K562 (cell line): ENCODE results near the gene ZNF556. TPM values are rescaled to one million over a fixed set of nuclear protein-coding genes. Genes with fewer than 3 reads are reported as not detected.

Experiments used
- AFF1 ChIP-seq, 2 experiments: fragments of 450-650 bp; IDR thresholded peaks; 2 replicates each; pipeline ENCODE4 v1.6.1; 2018; ENCODE audit warnings: mild to moderate bottlenecking in 2 of 2, low read depth in 1 of 2; ENCODE audit not compliant: partially characterized antibody in 2 of 2
- CTCF ChIP-seq, 3 experiments: IDR thresholded peaks in 2 of 3; conservative IDR thresholded peaks in 1 of 3; 2 replicates each; pipeline ENCODE4 v1.5.1; 2011 to 2012; ENCODE audit warnings: low read length in 3 of 3, mild to moderate bottlenecking in 3 of 3, control low read depth in 2 of 3, improper control_type of control experiment in 1 of 3, inconsistent platforms in 1 of 3, low read depth in 1 of 3, mixed read lengths in 1 of 3, moderate library complexity in 1 of 3; ENCODE audit not compliant: insufficient read depth in 2 of 3
- ETS1 ChIP-seq: conservative IDR thresholded peaks from 2 replicates; pipeline ENCODE4 v1.6.1; 2011; ENCODE audit warnings: low read depth, mild to moderate bottlenecking, low read length; ENCODE audit not compliant: control insufficient read depth
- FIP1L1 ChIP-seq: fragments of 200-400 bp; formaldehyde crosslinking; IDR thresholded peaks from 2 replicates; pipeline ENCODE4 v1.6.1; 2018; ENCODE audit warnings: mild to moderate bottlenecking, low read depth, low read length; ENCODE audit not compliant: poor library complexity, severe bottlenecking
- JUND ChIP-seq, 2 experiments: IDR thresholded peaks; 2 replicates in 1 of 2; 3 replicates in 1 of 2; pipeline ENCODE4 v1.6.1; 2011; ENCODE audit warnings: borderline replicate concordance in 2 of 2, low read depth in 2 of 2, low read length in 2 of 2, improper control_type of control experiment in 1 of 2, missing biosample characterization in 1 of 2, missing genetic modification characterization in 1 of 2, missing genetic modification reagents in 1 of 2
- LCOR ChIP-seq: sonication (generic); formaldehyde crosslinking; IDR thresholded peaks from 2 replicates; pipeline ENCODE4 v1.8.0; 2022; ENCODE audit warnings: mild to moderate bottlenecking, missing genetic modification reagents
- RAD21 ChIP-seq, 2 experiments: fragments of 250-450 bp in 1 of 2; fragments of 450-650 bp in 1 of 2; sonication (Bioruptor Pico) in 1 of 2; formaldehyde crosslinking in 1 of 2; IDR thresholded peaks in 1 of 2; conservative IDR thresholded peaks in 1 of 2; 2 replicates each; pipeline versions ENCODE4 v1.4.0 to v1.8.0; 2020 to 2022; ENCODE audit warnings: mild to moderate bottlenecking in 2 of 2, moderate library complexity in 1 of 2
- TFAP4 ChIP-seq: sonication (generic); formaldehyde crosslinking; IDR thresholded peaks from 2 replicates; pipeline ENCODE4 v1.8.0; 2022; ENCODE audit warnings: missing genetic modification reagents, mild to moderate bottlenecking, moderate library complexity, borderline replicate concordance
- USF1 ChIP-seq: sonication (generic); formaldehyde crosslinking; IDR thresholded peaks from 2 replicates; pipeline ENCODE4 v1.9.0; 2022; ENCODE audit warnings: mild to moderate bottlenecking, missing genetic modification reagents
- ZBTB33 ChIP-seq: sonication (generic); formaldehyde crosslinking; IDR thresholded peaks from 2 replicates; pipeline ENCODE4 v1.8.1; 2023; ENCODE audit warnings: mild to moderate bottlenecking, missing genetic modification reagents
- ZNF165 ChIP-seq: fragments of 250-450 bp; sonication (Bioruptor Pico); IDR thresholded peaks from 2 replicates; pipeline ENCODE4 v1.4.0; 2020; ENCODE audit warnings: borderline replicate concordance
- ZNF696 ChIP-seq: fragments of 250-450 bp; sonication (Bioruptor Pico); conservative IDR thresholded peaks from 2 replicates; pipeline ENCODE4 v1.4.0; 2020; ENCODE audit warnings: mild to moderate bottlenecking, moderate library complexity
- polyA plus RNA-seq, 8 experiments: library from polyadenylated mRNA; depleted of rRNA in 4 of 8; stranded (reverse) in 5 of 8; unstranded in 3 of 8; fragments of >200 nt; fragmentation: Nextera tagmentation in 2 of 8; fragmentation: Illumina TruSeq in 1 of 8; extraction: Ambion mirVana in 2 of 8; extraction: Trizol in 1 of 8; gene quantifications; 2 replicates each; pipeline versions ENCODE4 v1.2.1 to v1.2.3, GENCODE V29; 2011 to 2014; ENCODE audit warnings: inconsistent platforms in 1 of 8, missing spikeins in 1 of 8
- total RNA-seq, 7 experiments: library from RNA; depleted of rRNA in 6 of 7; stranded (reverse); fragments of >200 nt in 6 of 7; fragmentation: Illumina TruSeq in 2 of 7; extraction: Trizol in 2 of 7; gene quantifications; 2 replicates each; pipeline versions ENCODE4 v1.2.1 to v1.2.3, GENCODE V29; 2011 to 2021; ENCODE audit warnings: low replicate concordance in 1 of 7

The ZNF556 gene
- total and polyA plus RNA-seq, 9 of the 15 experiments (the other 6 are each of a cell fraction or from before 2014, with no cell fraction given) = 0.01 to 0.36 (median 0.10) TPM; not detected in 1

GRCh38 chr19:2819540-2820111 lies 47.5 kb upstream of the ZNF556 start, which contains the start of gene ZNF554 (continued):
- TF ChIP-seq JUND (IDR thresholded peaks at IDR 0.05; ENCODE audit: borderline replicate concordance, low read depth, low read length) = peak; percentile 79
- TF ChIP-seq JUND (tag; IDR thresholded peaks at IDR 0.05; ENCODE audit: borderline replicate concordance, low read depth, low read length) = no peak; the same call in 2 of the 3 replicates
- peak; percentile 100 for TF ChIP-seq ETS1
- peak; percentile 89 to 95 (median 93) for TF ChIP-seq CTCF (IDR thresholded peaks at IDR 0.05 in 2 of 3, conservative IDR thresholded peaks at IDR 0.05 in 1 of 3; ENCODE audit: insufficient read depth in 2 of 3, low read depth in 1 of 3, low read length in 3 of 3)
- TF ChIP-seq RAD21 (CRISPR knock-in tag; conservative IDR thresholded peaks at IDR 0.05 in 1 of 2, IDR thresholded peaks at IDR 0.05 in 1 of 2) = peak; percentile 33 to 46; a peak in 2 of 4 replicates
- TF ChIP-seq ZBTB33 = peak; percentile 77
- TF ChIP-seq TFAP4 (CRISPR knock-in tag) = peak; percentile 89
- TF ChIP-seq ZNF696 = no peak
- TF ChIP-seq LCOR (CRISPR knock-in tag) = peak; percentile 82
- TF ChIP-seq FIP1L1 = peak; percentile 92
- peak; percentile 60; the same call in 1 of the 2 replicates for TF ChIP-seq USF1 (CRISPR knock-in tag)
- no peak for TF ChIP-seq ZNF165
- TF ChIP-seq AFF1 (IDR thresholded peaks at IDR 0.05; ENCODE audit: low read depth in 1 of 2, partially characterized antibody in 2 of 2) = peak in 1 of 2 experiments; percentile 83
